ENCODE data around the gene CELF1. TPM values are rescaled to one million over a fixed set of nuclear protein-coding genes. Genes with fewer than 3 reads are reported as not detected.

The CELF1 gene
- total and polyA plus RNA-seq, 2 experiments from 2014 or later = 59.1 to 84.6 TPM

DNA sequence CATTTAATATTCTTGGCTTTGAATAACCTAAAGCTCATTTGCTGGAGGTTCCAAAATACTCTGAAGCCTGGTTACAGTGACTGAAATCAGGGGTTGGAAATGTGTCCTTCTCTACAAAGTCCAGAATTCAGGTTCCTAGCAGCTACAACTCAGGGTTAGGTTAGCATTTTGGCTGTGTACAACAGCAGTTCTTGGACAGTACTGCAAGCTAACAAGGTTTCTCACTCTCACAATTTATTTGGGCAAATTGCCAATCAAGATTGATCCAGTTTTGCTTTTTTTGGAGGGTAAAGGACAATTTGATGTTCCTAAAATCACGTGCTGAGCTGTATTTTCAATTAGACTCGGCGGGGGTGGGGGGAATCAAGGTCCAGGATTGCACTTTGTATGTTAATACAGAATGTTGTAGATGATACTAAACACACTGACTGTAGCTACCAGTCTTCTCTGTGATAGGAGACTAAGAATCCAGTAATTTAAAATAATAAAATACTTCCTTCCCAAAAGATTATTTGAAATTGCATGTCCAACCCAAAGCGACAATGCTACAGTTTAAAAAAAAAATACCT is 54.3 kb downstream of the CELF1 start:
- H3K36me3 ChIP-seq (replicated peaks; ENCODE audit: insufficient read depth, low read depth) = no peaks in the 10 kb centered on the region
- no peaks in the 10 kb centered on the region for H3K9me3 ChIP-seq (ENCODE audit: low read depth)
- WGBS (ENCODE audit: low lambda C conversion rate, missing lambda C conversion rate) = 91% methylated on average over 4 of the region's 4 CpGs
- H3K79me2 ChIP-seq = peaks cover 98% of the 10 kb centered on the region
- no peak overlapping the region for H2AFZ ChIP-seq
- H3K9me2 ChIP-seq (replicated peaks; ENCODE audit: insufficient read depth) = no peaks in the 10 kb centered on the region
- H3K27me3 ChIP-seq = no peaks in the 10 kb centered on the region
- no peak overlapping the region for H3K4me2 ChIP-seq
- no peak for TF ChIP-seq EZH2 (IDR thresholded peaks at IDR 0.05; ENCODE audit: borderline replicate concordance)
- no peak for TF ChIP-seq CTCF (IDR thresholded peaks at IDR 0.05; ENCODE audit: poor library complexity)
- no peak for TF ChIP-seq EZH2phosphoT487 (IDR thresholded peaks at IDR 0.05; ENCODE audit: low read depth, severe bottlenecking, unreplicated experiment)
- no peak overlapping the region for H3K27ac ChIP-seq
- peaks cover 6% of the 10 kb centered on the region for H3K4me1 ChIP-seq (ENCODE audit: insufficient read depth)
- no peak overlapping the region for H3K4me3 ChIP-seq
- DNase-seq (ENCODE audit: low spot score) = no peak
- H4K20me1 ChIP-seq (ENCODE audit: insufficient read depth, poor library complexity, severe bottlenecking) = peaks cover 70% of the 10 kb centered on the region

GRCh38 chr11:47498149-47498548 is 54.8 kb downstream of the CELF1 start:
- no peak overlapping the region for H3K4me2 ChIP-seq
- H3K9me2 ChIP-seq (replicated peaks; ENCODE audit: insufficient read depth) = no peaks in the 10 kb centered on the region
- no peaks in the 10 kb centered on the region for H3K27me3 ChIP-seq
- 95% methylated on average over 3 of the region's 3 CpGs for WGBS (ENCODE audit: low lambda C conversion rate, missing lambda C conversion rate)
- H3K9me3 ChIP-seq (ENCODE audit: low read depth) = no peaks in the 10 kb centered on the region
- peaks cover 98% of the 10 kb centered on the region for H3K79me2 ChIP-seq
- peaks cover 68% of the 10 kb centered on the region for H4K20me1 ChIP-seq (ENCODE audit: insufficient read depth, poor library complexity, severe bottlenecking)
- no peak overlapping the region for H3K4me3 ChIP-seq
- H3K36me3 ChIP-seq (replicated peaks; ENCODE audit: insufficient read depth, low read depth) = no peaks in the 10 kb centered on the region
- H2AFZ ChIP-seq = no peak overlapping the region
- no peak for DNase-seq (ENCODE audit: low spot score)
- TF ChIP-seq EZH2 (IDR thresholded peaks at IDR 0.05; ENCODE audit: borderline replicate concordance) (no peak), CTCF (IDR thresholded peaks at IDR 0.05; ENCODE audit: poor library complexity) (no peak), EZH2phosphoT487 (IDR thresholded peaks at IDR 0.05; ENCODE audit: low read depth, severe bottlenecking, unreplicated experiment) (no peak)
- H3K4me1 ChIP-seq (ENCODE audit: insufficient read depth) = peaks cover 6% of the 10 kb centered on the region
- no peak overlapping the region for H3K27ac ChIP-seq

- Histone ChIP-seq H3K4me1 (ENCODE audit: insufficient read depth) (peaks cover 6% of the 10 kb centered on the region), H3K4me2 (no peak overlapping the region), H2AFZ (no peak overlapping the region), H3K9me3 (ENCODE audit: low read depth) (no peaks in the 10 kb centered on the region), H4K20me1 (ENCODE audit: insufficient read depth, poor library complexity, severe bottlenecking) (peaks cover 59% of the 10 kb centered on the region), H3K27ac (no peak overlapping the region), H3K4me3 (no peak overlapping the region), H3K27me3 (no peaks in the 10 kb centered on the region), H3K36me3 (replicated peaks; ENCODE audit: insufficient read depth, low read depth) (no peaks in the 10 kb centered on the region), H3K9me2 (replicated peaks; ENCODE audit: insufficient read depth) (no peaks in the 10 kb centered on the region), H3K79me2 (peaks cover 99% of the 10 kb centered on the region)
- TF ChIP-seq EZH2 (IDR thresholded peaks at IDR 0.05; ENCODE audit: borderline replicate concordance) = no peak
- no peak for TF ChIP-seq EZH2phosphoT487 (IDR thresholded peaks at IDR 0.05; ENCODE audit: low read depth, severe bottlenecking, unreplicated experiment)
- no peak for TF ChIP-seq CTCF (IDR thresholded peaks at IDR 0.05; ENCODE audit: poor library complexity)
- no peak for DNase-seq (ENCODE audit: low spot score)
Observed at GRCh38 chr11:47496808-47497207, 56.1 kb downstream of the CELF1 start.

- H3K4me3 ChIP-seq = no peak overlapping the region
- no peak for DNase-seq (ENCODE audit: low spot score)
- H3K9me2 ChIP-seq (replicated peaks; ENCODE audit: insufficient read depth) = no peaks in the 10 kb centered on the region
- WGBS (ENCODE audit: low lambda C conversion rate, missing lambda C conversion rate) = 97% methylated on average over 1 of the region's 1 CpG
- TF ChIP-seq CTCF (IDR thresholded peaks at IDR 0.05; ENCODE audit: poor library complexity) (no peak), EZH2phosphoT487 (IDR thresholded peaks at IDR 0.05; ENCODE audit: low read depth, severe bottlenecking, unreplicated experiment) (no peak), EZH2 (IDR thresholded peaks at IDR 0.05; ENCODE audit: borderline replicate concordance) (no peak)
- H3K27me3 ChIP-seq = no peaks in the 10 kb centered on the region
- H3K4me2 ChIP-seq = no peak overlapping the region
- H3K4me1 ChIP-seq (ENCODE audit: insufficient read depth) = peaks cover 6% of the 10 kb centered on the region
- no peaks in the 10 kb centered on the region for H3K9me3 ChIP-seq (ENCODE audit: low read depth)
- H2AFZ ChIP-seq = no peak overlapping the region
- H4K20me1 ChIP-seq (ENCODE audit: insufficient read depth, poor library complexity, severe bottlenecking) = peaks cover 58% of the 10 kb centered on the region
- H3K27ac ChIP-seq = no peak overlapping the region
- no peaks in the 10 kb centered on the region for H3K36me3 ChIP-seq (replicated peaks; ENCODE audit: insufficient read depth, low read depth)
- peaks cover 98% of the 10 kb centered on the region for H3K79me2 ChIP-seq
Observed at GRCh38 chr11:47495856-47496217, 57.1 kb downstream of the CELF1 start.

Data from hepatocyte (in vitro differentiated cells).